Right lobe of liver (tissue), 4 donors: ENCODE data around the gene NR3C2.

Experiments
- CTCF ChIP-seq, 4 donors: fragments of 200-600 bp in 3 of 4; fragments of 450-650 bp in 1 of 4; IDR thresholded peaks; one replicate each; pipeline versions ENCODE4 v1.5.1 to v1.8.0; 2016 to 2022; ENCODE audit warnings: antibody characterized with exemption in 4 of 4, mild to moderate bottlenecking in 2 of 4
- POLR2A ChIP-seq: fragments of 450-650 bp; IDR thresholded peaks from one replicate; pipeline ENCODE4 v1.6.1; 2017; ENCODE audit warnings: antibody characterized with exemption, mild to moderate bottlenecking
- donor health status: DM: no; HTN: no; CAD: no.
- donor health status: DM: no; HTN: no; CAD: no.
- donor health status: DM: no; HTN: yes; CAD: no.

DNA sequence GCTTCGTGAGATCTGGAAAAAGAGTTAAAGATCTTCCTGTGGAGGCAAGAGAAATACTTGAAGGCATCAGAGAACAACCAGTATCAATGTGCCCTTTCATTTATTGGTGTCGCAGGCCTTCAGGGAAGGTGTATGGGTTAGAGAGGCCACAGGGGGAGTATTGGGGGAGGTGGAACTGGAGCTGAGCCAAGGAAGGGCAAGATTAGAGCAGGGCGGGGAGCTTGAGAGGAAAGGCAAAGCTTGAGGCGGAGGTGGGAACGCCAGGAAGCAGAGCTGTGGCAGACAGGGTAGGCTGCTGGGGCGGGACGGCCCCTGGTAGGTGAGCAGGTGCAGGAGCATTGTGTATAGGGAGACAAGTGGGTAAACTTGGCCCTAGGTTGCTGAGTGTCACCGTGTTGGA lies 380.4 kb downstream of the NR3C2 start:
- TF ChIP-seq CTCF (IDR thresholded peaks at IDR 0.05) (no peak), POLR2A (no peak)
